ENCODE measurements around the gene PCDHGC4.

- TF ChIP-seq, protein P1, sequence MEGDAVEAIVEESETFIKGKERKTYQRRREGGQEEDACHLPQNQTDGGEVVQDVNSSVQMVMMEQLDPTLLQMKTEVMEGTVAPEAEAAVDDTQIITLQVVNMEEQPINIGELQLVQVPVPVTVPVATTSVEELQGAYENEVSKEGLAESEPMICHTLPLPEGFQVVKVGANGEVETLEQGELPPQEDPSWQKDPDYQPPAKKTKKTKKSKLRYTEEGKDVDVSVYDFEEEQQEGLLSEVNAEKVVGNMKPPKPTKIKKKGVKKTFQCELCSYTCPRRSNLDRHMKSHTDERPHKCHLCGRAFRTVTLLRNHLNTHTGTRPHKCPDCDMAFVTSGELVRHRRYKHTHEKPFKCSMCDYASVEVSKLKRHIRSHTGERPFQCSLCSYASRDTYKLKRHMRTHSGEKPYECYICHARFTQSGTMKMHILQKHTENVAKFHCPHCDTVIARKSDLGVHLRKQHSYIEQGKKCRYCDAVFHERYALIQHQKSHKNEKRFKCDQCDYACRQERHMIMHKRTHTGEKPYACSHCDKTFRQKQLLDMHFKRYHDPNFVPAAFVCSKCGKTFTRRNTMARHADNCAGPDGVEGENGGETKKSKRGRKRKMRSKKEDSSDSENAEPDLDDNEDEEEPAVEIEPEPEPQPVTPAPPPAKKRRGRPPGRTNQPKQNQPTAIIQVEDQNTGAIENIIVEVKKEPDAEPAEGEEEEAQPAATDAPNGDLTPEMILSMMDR (IDR thresholded peaks at IDR 0.05), result no peak
- TF ChIP-seq POLR2A (IDR thresholded peaks at IDR 0.05), result no peak
Observed at GRCh38 chr5:141483902-141484301, 928 bp upstream of the PCDHGC4 start.

Measured in adrenal gland (tissue), 5 donors.